Measurements from ENCODE around the gene CTNNA2.

DNA sequence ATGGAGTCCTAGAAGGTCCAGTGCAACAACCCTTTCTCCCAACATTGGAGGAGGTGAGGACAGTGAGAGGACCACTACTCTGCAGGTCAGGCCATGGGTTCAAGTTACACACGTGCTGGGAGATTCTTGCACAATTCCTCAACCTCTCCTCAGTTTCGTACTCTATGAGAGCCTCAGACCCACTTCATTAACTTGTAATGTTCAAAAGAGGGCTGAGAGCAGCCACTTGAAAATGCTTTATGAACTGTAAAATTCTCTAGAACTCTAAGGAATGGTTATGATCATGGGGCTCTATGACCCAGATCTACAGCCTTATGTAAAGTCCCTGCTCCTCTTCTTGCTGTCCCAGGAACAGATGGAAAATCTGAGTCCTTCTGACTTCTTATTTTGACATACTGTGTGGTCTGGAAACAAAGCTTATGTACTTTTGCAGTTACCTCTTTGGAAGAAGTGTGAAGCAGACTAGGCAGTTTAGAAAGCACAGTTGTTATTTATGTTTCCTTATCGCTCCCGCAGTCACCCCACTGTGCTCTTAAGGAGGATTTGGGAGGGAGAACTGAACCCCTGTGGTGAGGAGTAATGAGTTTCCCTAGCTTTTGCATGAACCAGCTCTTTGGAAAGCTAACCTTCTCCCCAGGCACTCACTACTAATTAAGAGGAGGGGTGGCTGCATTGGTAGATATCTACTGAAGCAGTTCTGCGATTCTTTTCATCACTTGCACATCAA, 495.1 kb downstream of the CTNNA2 start:
- TF ChIP-seq POLR2A (IDR thresholded peaks at IDR 0.05) (no peak), POLR2AphosphoS5 (IDR thresholded peaks at IDR 0.05) (no peak), EP300 (IDR thresholded peaks at IDR 0.05) (no peak)
- TF ChIP-seq, protein P1, sequence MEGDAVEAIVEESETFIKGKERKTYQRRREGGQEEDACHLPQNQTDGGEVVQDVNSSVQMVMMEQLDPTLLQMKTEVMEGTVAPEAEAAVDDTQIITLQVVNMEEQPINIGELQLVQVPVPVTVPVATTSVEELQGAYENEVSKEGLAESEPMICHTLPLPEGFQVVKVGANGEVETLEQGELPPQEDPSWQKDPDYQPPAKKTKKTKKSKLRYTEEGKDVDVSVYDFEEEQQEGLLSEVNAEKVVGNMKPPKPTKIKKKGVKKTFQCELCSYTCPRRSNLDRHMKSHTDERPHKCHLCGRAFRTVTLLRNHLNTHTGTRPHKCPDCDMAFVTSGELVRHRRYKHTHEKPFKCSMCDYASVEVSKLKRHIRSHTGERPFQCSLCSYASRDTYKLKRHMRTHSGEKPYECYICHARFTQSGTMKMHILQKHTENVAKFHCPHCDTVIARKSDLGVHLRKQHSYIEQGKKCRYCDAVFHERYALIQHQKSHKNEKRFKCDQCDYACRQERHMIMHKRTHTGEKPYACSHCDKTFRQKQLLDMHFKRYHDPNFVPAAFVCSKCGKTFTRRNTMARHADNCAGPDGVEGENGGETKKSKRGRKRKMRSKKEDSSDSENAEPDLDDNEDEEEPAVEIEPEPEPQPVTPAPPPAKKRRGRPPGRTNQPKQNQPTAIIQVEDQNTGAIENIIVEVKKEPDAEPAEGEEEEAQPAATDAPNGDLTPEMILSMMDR (IDR thresholded peaks at IDR 0.05) = no peak
